MM.1S (cell line): ENCODE data around the gene ADGRV1.

Experiments
- DNase-seq: peaks from one replicate; pipeline ENCODE4 v3.0.0-alpha.2; 2015
- H2AFZ ChIP-seq: fragments of 300-600 bp; sonication (generic); 2 replicates; pipeline ENCODE4 v1.6.0; 2016; ENCODE audit warnings: antibody characterized with exemption, low read length
- H3F3A ChIP-seq: fragments of 300-600 bp; sonication (generic); 2 replicates; pipeline ENCODE4 v1.6.1; 2016; ENCODE audit warnings: mild to moderate bottlenecking, antibody characterized with exemption, low read length, moderate library complexity, mixed read lengths; ENCODE audit not compliant: insufficient read depth
- H3K27ac ChIP-seq: fragments of 300-600 bp; sonication (generic); 2 replicates; pipeline ENCODE4 v1.5.1; 2016; ENCODE audit warnings: mild to moderate bottlenecking, low read length
- H3K27me3 ChIP-seq: fragments of 300-600 bp; sonication (generic); replicated peaks from 2 replicates; pipeline ENCODE4 v1.6.0; 2016; ENCODE audit warnings: low read length; ENCODE audit not compliant: insufficient read depth
- H3K36me3 ChIP-seq: fragments of 300-600 bp; sonication (generic); replicated peaks from 2 replicates; pipeline ENCODE4 v1.6.1; 2016; ENCODE audit warnings: mild to moderate bottlenecking, low read length, mixed read lengths; ENCODE audit not compliant: insufficient read depth
- H3K4me1 ChIP-seq: fragments of 300-600 bp; sonication (generic); 2 replicates; pipeline ENCODE4 v1.6.1; 2016; ENCODE audit warnings: low read length, mixed read lengths
- H3K4me2 ChIP-seq: fragments of 300-600 bp; sonication (generic); 2 replicates; pipeline ENCODE4 v1.6.0; 2016; ENCODE audit warnings: low read depth, low read length
- H3K4me3 ChIP-seq: fragments of 300-600 bp; sonication (generic); 2 replicates; pipeline ENCODE4 v1.5.1; 2016; ENCODE audit warnings: low read length, mixed read lengths
- H3K79me2 ChIP-seq: fragments of 300-600 bp; sonication (generic); 2 replicates; pipeline ENCODE4 v1.6.1; 2016; ENCODE audit warnings: mixed run types, low read length, mixed read lengths
- H3K9ac ChIP-seq: fragments of 300-600 bp; sonication (generic); 2 replicates; pipeline ENCODE4 v1.6.1; 2016; ENCODE audit warnings: low read length, mixed read lengths
- H3K9me2 ChIP-seq: fragments of 300-600 bp; sonication (generic); replicated peaks from 2 replicates; pipeline ENCODE4 v1.6.1; 2016; ENCODE audit warnings: mild to moderate bottlenecking, low read length, mixed read lengths; ENCODE audit not compliant: insufficient read depth
- H3K9me3 ChIP-seq: fragments of 300-600 bp; sonication (generic); replicated peaks from 2 replicates; pipeline ENCODE4 v1.6.1; 2016; ENCODE audit warnings: mild to moderate bottlenecking, low read length, mixed read lengths; ENCODE audit not compliant: insufficient read depth
- H4K20me1 ChIP-seq: fragments of 300-600 bp; sonication (generic); 2 replicates; pipeline ENCODE4 v1.6.1; 2016; ENCODE audit warnings: mild to moderate bottlenecking, low read length, moderate library complexity, mixed read lengths; ENCODE audit not compliant: insufficient read depth
- CTCF ChIP-seq: fragments of 300-600 bp; sonication (generic); IDR thresholded peaks from 2 replicates; pipeline ENCODE4 v1.5.1; 2016; ENCODE audit warnings: antibody characterized with exemption, low read length, mixed read lengths
- EZH2 ChIP-seq: fragments of 300-600 bp; sonication (generic); optimal IDR thresholded peaks from 2 replicates; pipeline ENCODE3; 2017; ENCODE audit warnings: low read depth, mild to moderate bottlenecking, antibody characterized with exemption, low read length, mixed read lengths
- EZH2phosphoT487 ChIP-seq: fragments of 300-600 bp; sonication (generic); IDR thresholded peaks from 2 replicates; pipeline ENCODE4 v1.6.1; 2018; ENCODE audit warnings: antibody characterized with exemption, low read length

Gene ADGRV1

GRCh38 chr5:90542827-90543519 lies 15.6 kb upstream of the ADGRV1 start:
- no peak overlapping the region for H3K9ac ChIP-seq
- H3K36me3 ChIP-seq, result no peaks in the 10 kb centered on the region
- no peaks in the 10 kb centered on the region for H4K20me1 ChIP-seq
- no peaks in the 10 kb centered on the region for H3K4me1 ChIP-seq
- no peak overlapping the region for H3K4me3 ChIP-seq
- H3K9me3 ChIP-seq, result no peaks in the 10 kb centered on the region
- no peaks in the 10 kb centered on the region for H3K79me2 ChIP-seq
- H3K27ac ChIP-seq, result no peak overlapping the region
- H2AFZ ChIP-seq, result no peak overlapping the region
- H3K27me3 ChIP-seq, result no peaks in the 10 kb centered on the region
- no peaks in the 10 kb centered on the region for H3K9me2 ChIP-seq
- H3F3A ChIP-seq, result no peaks in the 10 kb centered on the region
- no peak overlapping the region for H3K4me2 ChIP-seq
- no peak for DNase-seq
- TF ChIP-seq CTCF (no peak), EZH2phosphoT487 (no peak), EZH2 (no peak)

- Histone ChIP-seq H3K4me2 (no peak overlapping the region), H3F3A (no peaks in the 10 kb centered on the region), H2AFZ (no peak overlapping the region), H3K4me1 (no peaks in the 10 kb centered on the region), H3K36me3 (no peaks in the 10 kb centered on the region), H3K27me3 (no peaks in the 10 kb centered on the region), H3K27ac (no peak overlapping the region), H3K9ac (no peak overlapping the region), H4K20me1 (no peaks in the 10 kb centered on the region), H3K9me3 (no peaks in the 10 kb centered on the region), H3K79me2 (no peaks in the 10 kb centered on the region), H3K9me2 (no peaks in the 10 kb centered on the region), H3K4me3 (no peak overlapping the region)
- TF ChIP-seq EZH2, result no peak
- no peak for TF ChIP-seq CTCF
- TF ChIP-seq EZH2phosphoT487, result no peak
- no peak for DNase-seq
Observed at GRCh38 chr5:90545511-90545910, 13.1 kb upstream of the ADGRV1 start.

GRCh38 chr5:90546216-90546837 lies 12.3 kb upstream of the ADGRV1 start:
- no peak overlapping the region for H3K4me3 ChIP-seq
- no peaks in the 10 kb centered on the region for H3K36me3 ChIP-seq
- H3F3A ChIP-seq, result no peaks in the 10 kb centered on the region
- no peaks in the 10 kb centered on the region for H3K79me2 ChIP-seq
- no peaks in the 10 kb centered on the region for H3K9me2 ChIP-seq
- H3K9ac ChIP-seq, result no peak overlapping the region
- no peak overlapping the region for H2AFZ ChIP-seq
- H3K27ac ChIP-seq, result no peak overlapping the region
- no peaks in the 10 kb centered on the region for H3K27me3 ChIP-seq
- H3K4me2 ChIP-seq, result no peak overlapping the region
- TF ChIP-seq CTCF (no peak), EZH2phosphoT487 (no peak), EZH2 (no peak)
- H4K20me1 ChIP-seq, result no peaks in the 10 kb centered on the region
- H3K9me3 ChIP-seq, result no peaks in the 10 kb centered on the region
- no peaks in the 10 kb centered on the region for H3K4me1 ChIP-seq
- DNase-seq, result no peak
